HEK293 (cell line): ENCODE measurements around the gene CCDC50.

Experiments used
- CTCF ChIA-PET: fragments of 350-600 bp; formaldehyde crosslinking; extraction: SDS; loops from one replicate; lab custom pipeline; 2021; ENCODE audit warnings: antibody characterized with exemption; lab: Yijun Ruan, JAX
- POLR2A ChIA-PET: fragments of 300-600 bp; formaldehyde crosslinking; extraction: SDS; loops from one replicate; lab custom pipeline; 2020; ENCODE audit warnings: antibody characterized with exemption, inconsistent platforms; lab: Yijun Ruan, JAX
- H3K27ac ChIP-seq: fragments of 200-500 bp; sonication (Bioruptor generic); 2 replicates; pipeline ENCODE4 v1.5.1; 2014; ENCODE audit warnings: low read depth, low read length, control low read depth, inconsistent platforms; ENCODE audit errors: extremely low read depth
- H3K36me3 ChIP-seq, 2 experiments: fragments of 200-500 bp in 1 of 2; sonication (Bioruptor generic) in 1 of 2; 1 replicate in 1 of 2; 2 replicates in 1 of 2; pipeline ENCODE4 v1.5.1; 2014 to 2017; ENCODE audit warnings: inconsistent platforms in 2 of 2, low read length in 2 of 2; ENCODE audit not compliant: control insufficient read depth in 2 of 2, insufficient read depth in 1 of 2
- H3K4me1 ChIP-seq: fragments of 200-500 bp; sonication (Bioruptor generic); 2 replicates; pipeline ENCODE4 v1.5.1; 2014; ENCODE audit warnings: mild to moderate bottlenecking, low read length, inconsistent platforms; ENCODE audit not compliant: control insufficient read depth, insufficient read depth
- H3K4me3 ChIP-seq: 2 replicates; pipeline ENCODE4 v1.5.1; 2011; ENCODE audit warnings: low read depth, mild to moderate bottlenecking, control low read depth, low read length, moderate library complexity
- H3K9me3 ChIP-seq: fragments of 200-500 bp; sonication (Bioruptor generic); 2 replicates; pipeline ENCODE4 v1.5.1; 2014; ENCODE audit warnings: low read depth, low read length, inconsistent platforms; ENCODE audit not compliant: control insufficient read depth, insufficient read depth
- BCL11B ChIP-seq: fragments of 450-650 bp; formaldehyde crosslinking; IDR thresholded peaks from 2 replicates; pipeline ENCODE4 v1.5.1; 2016; ENCODE audit warnings: low read depth, missing biosample characterization, missing genetic modification characterization
- GLI2 ChIP-seq: fragments of 450-650 bp; formaldehyde crosslinking; IDR thresholded peaks from 2 replicates; pipeline ENCODE4; 2017; ENCODE audit warnings: missing biosample characterization, missing genetic modification characterization, low read depth, borderline replicate concordance
- HIC1 ChIP-seq: fragments of 450-650 bp; formaldehyde crosslinking; IDR thresholded peaks from 2 replicates; pipeline ENCODE4 v1.5.1; 2016; ENCODE audit warnings: missing biosample characterization, missing genetic modification characterization
- KLF1 ChIP-seq: fragments of 450-650 bp; formaldehyde crosslinking; IDR thresholded peaks from 2 replicates; pipeline ENCODE4 v1.5.1; 2016; ENCODE audit warnings: missing biosample characterization, missing genetic modification characterization
- KLF16 ChIP-seq: fragments of 450-650 bp; formaldehyde crosslinking; IDR thresholded peaks from 2 replicates; pipeline ENCODE4 v1.5.1; 2017; ENCODE audit warnings: missing biosample characterization, missing genetic modification characterization
- PBX3 ChIP-seq: sonication (generic); formaldehyde crosslinking; IDR thresholded peaks from 2 replicates; pipeline ENCODE4 v1.8.1; 2022; ENCODE audit warnings: mild to moderate bottlenecking, moderate library complexity, missing genetic modification reagents
- SCRT2 ChIP-seq: fragments of 450-650 bp; formaldehyde crosslinking; IDR thresholded peaks from 2 replicates; pipeline ENCODE4 v1.5.1; 2016; ENCODE audit warnings: missing biosample characterization, missing genetic modification characterization
- ZBTB11 ChIP-seq: fragments of 450-650 bp; formaldehyde crosslinking; conservative IDR thresholded peaks from 2 replicates; pipeline ENCODE4 v1.5.1; 2016; ENCODE audit warnings: low read depth, missing biosample characterization, missing genetic modification characterization
- ZBTB17 ChIP-seq: fragments of 450-650 bp; formaldehyde crosslinking; IDR thresholded peaks from 2 replicates; pipeline ENCODE4 v1.5.1; 2016; ENCODE audit warnings: missing biosample characterization, missing genetic modification characterization
- ZBTB20 ChIP-seq: fragments of 450-650 bp; formaldehyde crosslinking; IDR thresholded peaks from 2 replicates; pipeline ENCODE4 v1.5.1; 2016; ENCODE audit warnings: missing biosample characterization, missing genetic modification characterization
- ZNF132 ChIP-seq: fragments of 450-650 bp; formaldehyde crosslinking; IDR thresholded peaks from 2 replicates; pipeline ENCODE4 v1.5.1; 2017; ENCODE audit warnings: missing biosample characterization, missing genetic modification characterization, borderline replicate concordance
- ZNF175 ChIP-seq: fragments of 450-650 bp; formaldehyde crosslinking; IDR thresholded peaks from 2 replicates; pipeline ENCODE4 v1.5.1; 2016; ENCODE audit warnings: missing biosample characterization, missing genetic modification characterization
- ZNF184 ChIP-seq: fragments of 450-650 bp; IDR thresholded peaks from 2 replicates; pipeline ENCODE4 v1.5.1; 2018; ENCODE audit warnings: missing biosample characterization, mild to moderate bottlenecking, missing genetic modification characterization
- ZNF211 ChIP-seq: fragments of 450-650 bp; formaldehyde crosslinking; IDR thresholded peaks from 2 replicates; pipeline ENCODE4 v1.5.1; 2016; ENCODE audit warnings: low read depth, missing biosample characterization, missing genetic modification characterization
- ZNF23 ChIP-seq: fragments of 450-650 bp; formaldehyde crosslinking; IDR thresholded peaks from 2 replicates; pipeline ENCODE4 v1.5.1; 2016; ENCODE audit warnings: missing biosample characterization, missing genetic modification characterization, borderline replicate concordance
- ZNF302 ChIP-seq: fragments of 450-650 bp; formaldehyde crosslinking; IDR thresholded peaks from 2 replicates; pipeline ENCODE4 v1.5.1; 2016; ENCODE audit warnings: missing biosample characterization, missing genetic modification characterization, low read depth
- ZNF311 ChIP-seq: fragments of 450-650 bp; formaldehyde crosslinking; IDR thresholded peaks from 2 replicates; pipeline ENCODE4 v1.5.1; 2017; ENCODE audit warnings: missing biosample characterization, missing genetic modification characterization, borderline replicate concordance
- ZNF354C ChIP-seq: fragments of 450-650 bp; formaldehyde crosslinking; IDR thresholded peaks from 2 replicates; pipeline ENCODE4 v1.5.1; 2016; ENCODE audit warnings: missing biosample characterization, missing genetic modification characterization, low read depth, borderline replicate concordance
- ZNF416 ChIP-seq: fragments of 450-650 bp; formaldehyde crosslinking; IDR thresholded peaks from 2 replicates; pipeline ENCODE4 v1.5.1; 2016; ENCODE audit warnings: missing biosample characterization, missing genetic modification characterization
- ZNF423 ChIP-seq: fragments of 450-650 bp; formaldehyde crosslinking; IDR thresholded peaks from 2 replicates; pipeline ENCODE4 v1.5.1; 2016; ENCODE audit warnings: missing biosample characterization, missing genetic modification characterization
- ZNF433 ChIP-seq: fragments of 450-650 bp; formaldehyde crosslinking; IDR thresholded peaks from 2 replicates; pipeline ENCODE4 v1.5.1; 2016; ENCODE audit warnings: missing biosample characterization, missing genetic modification characterization, low read depth
- ZNF521 ChIP-seq: fragments of 450-650 bp; formaldehyde crosslinking; IDR thresholded peaks from 2 replicates; pipeline ENCODE4 v1.5.1; 2017; ENCODE audit warnings: missing biosample characterization, mild to moderate bottlenecking, missing genetic modification characterization
- ZNF571 ChIP-seq: fragments of 450-650 bp; formaldehyde crosslinking; IDR thresholded peaks from 2 replicates; pipeline ENCODE4 v1.5.0; 2017; ENCODE audit warnings: missing biosample characterization, missing genetic modification characterization
- ZNF580 ChIP-seq: fragments of 450-650 bp; formaldehyde crosslinking; IDR thresholded peaks from 2 replicates; pipeline ENCODE4 v1.5.1; 2016; ENCODE audit warnings: missing biosample characterization, missing genetic modification characterization
- ZNF621 ChIP-seq: fragments of 450-650 bp; formaldehyde crosslinking; IDR thresholded peaks from 2 replicates; pipeline ENCODE4 v1.5.1; 2017; ENCODE audit warnings: missing biosample characterization, missing genetic modification characterization
- ZNF658 ChIP-seq: fragments of 450-650 bp; formaldehyde crosslinking; IDR thresholded peaks from 2 replicates; pipeline ENCODE4; 2016; ENCODE audit warnings: missing biosample characterization, missing genetic modification characterization

Gene CCDC50

GRCh38 chr3:191300422-191300821 lies 28.8 kb upstream of the CCDC50 start:
- CTCF ChIA-PET: no interaction called here

GRCh38 chr3:191301017-191301416 lies 28.2 kb upstream of the CCDC50 start:
- POLR2A ChIA-PET: no interaction called here
- H3K27ac ChIP-seq: no peak overlapping the region
- H3K9me3 ChIP-seq: no peaks in the 10 kb centered on the region
- peaks cover 8% of the 10 kb centered on the region; the same call in 1 of the 2 replicates for H3K4me1 ChIP-seq
- H3K4me3 ChIP-seq: no peak overlapping the region
- TF ChIP-seq PBX3 (CRISPR knock-in tag) (no peak), ZNF621 (no peak), GLI2 (tag by site-specific recombination) (no peak), HIC1 (tag by site-specific recombination) (no peak), ZNF132 (tag by site-specific recombination) (no peak), ZNF354C (tag by site-specific recombination) (no peak), BCL11B (tag by site-specific recombination) (no peak), ZBTB11 (no peak), ZNF416 (tag by site-specific recombination) (no peak), ZNF311 (tag by site-specific recombination) (no peak), ZNF658 (tag by site-specific recombination) (no peak), ZNF521 (no peak), ZNF302 (tag by site-specific recombination) (no peak), SCRT2 (tag by site-specific recombination) (no peak)
- TF ChIP-seq, all 188 proteins: peak for 0
- CTCF ChIA-PET: interaction anchor here (0.7 kb wide), 1 partner anchor 15 kb away, joined by 4 read pairs; no protein-coding TSS in a partner anchor
- H3K36me3 ChIP-seq: no peaks in the 10 kb centered on the region

More at GRCh38 chr3:191300422-191300821, 28.8 kb upstream of the CCDC50 start:
- POLR2A ChIA-PET: interaction anchor here (1.4 kb wide), 1 partner anchor 36 kb away, joined by 3 read pairs; no protein-coding TSS in a partner anchor
- Histone ChIP-seq H3K36me3 (no peaks in the 10 kb centered on the region), H3K27ac (no peak overlapping the region), H3K9me3 (no peaks in the 10 kb centered on the region), H3K4me3 (no peak overlapping the region), H3K4me1 (peaks cover 8% of the 10 kb centered on the region; the same call in 1 of the 2 replicates)
- TF ChIP-seq ZNF423 (tag by site-specific recombination) (no peak), KLF16 (tag by site-specific recombination) (no peak), ZNF571 (no peak), ZBTB17 (tag by site-specific recombination) (no peak), ZNF580 (tag by site-specific recombination) (no peak), ZNF184 (no peak), ZNF23 (tag by site-specific recombination) (no peak), ZNF175 (tag by site-specific recombination) (no peak), KLF1 (tag by site-specific recombination) (no peak), ZNF211 (no peak), ZNF433 (tag by site-specific recombination) (no peak), ZNF302 (tag by site-specific recombination) (no peak), ZBTB20 (tag by site-specific recombination) (no peak)
